Measurements from ENCODE around the gene C16orf78.

DNA sequence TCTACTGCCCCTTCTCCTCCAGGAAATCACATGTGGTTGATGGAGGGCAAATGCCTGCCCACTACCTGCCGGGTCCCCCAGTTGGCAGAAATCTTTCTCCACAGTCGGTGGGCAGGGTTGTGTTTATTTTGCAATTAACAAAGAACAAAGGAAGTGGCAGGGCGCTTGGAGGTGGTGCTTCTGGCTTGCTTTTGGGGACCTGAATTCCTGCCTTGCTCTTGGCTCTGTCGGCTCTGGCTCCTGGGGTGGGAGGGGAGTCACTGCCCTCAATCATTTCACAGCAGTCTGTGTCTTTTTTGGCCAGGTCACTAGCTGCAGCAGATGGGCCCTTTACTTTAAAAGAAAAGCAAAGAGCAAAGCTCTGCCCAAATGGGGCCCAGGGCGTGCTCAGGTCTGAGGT, 69.2 kb downstream of the C16orf78 start:
- TF ChIP-seq, protein P1, sequence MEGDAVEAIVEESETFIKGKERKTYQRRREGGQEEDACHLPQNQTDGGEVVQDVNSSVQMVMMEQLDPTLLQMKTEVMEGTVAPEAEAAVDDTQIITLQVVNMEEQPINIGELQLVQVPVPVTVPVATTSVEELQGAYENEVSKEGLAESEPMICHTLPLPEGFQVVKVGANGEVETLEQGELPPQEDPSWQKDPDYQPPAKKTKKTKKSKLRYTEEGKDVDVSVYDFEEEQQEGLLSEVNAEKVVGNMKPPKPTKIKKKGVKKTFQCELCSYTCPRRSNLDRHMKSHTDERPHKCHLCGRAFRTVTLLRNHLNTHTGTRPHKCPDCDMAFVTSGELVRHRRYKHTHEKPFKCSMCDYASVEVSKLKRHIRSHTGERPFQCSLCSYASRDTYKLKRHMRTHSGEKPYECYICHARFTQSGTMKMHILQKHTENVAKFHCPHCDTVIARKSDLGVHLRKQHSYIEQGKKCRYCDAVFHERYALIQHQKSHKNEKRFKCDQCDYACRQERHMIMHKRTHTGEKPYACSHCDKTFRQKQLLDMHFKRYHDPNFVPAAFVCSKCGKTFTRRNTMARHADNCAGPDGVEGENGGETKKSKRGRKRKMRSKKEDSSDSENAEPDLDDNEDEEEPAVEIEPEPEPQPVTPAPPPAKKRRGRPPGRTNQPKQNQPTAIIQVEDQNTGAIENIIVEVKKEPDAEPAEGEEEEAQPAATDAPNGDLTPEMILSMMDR (conservative IDR thresholded peaks at IDR 0.05 in 1 of 2, IDR thresholded peaks at IDR 0.05 in 1 of 2; ENCODE audit: low read depth in 1 of 2, low read length in 2 of 2), result no peak
- no peak for TF ChIP-seq EZH2 (IDR thresholded peaks at IDR 0.05; ENCODE audit: low read length, missing control alignments)
